HEK293 (cell line): ENCODE data around the gene BAD.

ENCODE experiments used
- GLI2 ChIP-seq: fragments of 450-650 bp; formaldehyde crosslinking; IDR thresholded peaks from 2 replicates; pipeline ENCODE4; 2017; ENCODE audit warnings: missing biosample characterization, missing genetic modification characterization, low read depth, borderline replicate concordance
- KLF10 ChIP-seq: fragments of 450-650 bp; IDR thresholded peaks from 2 replicates; pipeline ENCODE4 v1.5.1; 2018; ENCODE audit warnings: missing biosample characterization, mild to moderate bottlenecking, missing genetic modification characterization
- KLF8 ChIP-seq: fragments of 450-650 bp; formaldehyde crosslinking; IDR thresholded peaks from 2 replicates; pipeline ENCODE4 v1.5.1; 2016; ENCODE audit warnings: missing biosample characterization, missing genetic modification characterization
- KLF9 ChIP-seq: fragments of 450-650 bp; formaldehyde crosslinking; IDR thresholded peaks from 2 replicates; pipeline ENCODE4 v1.5.1; 2016; ENCODE audit warnings: missing biosample characterization, missing genetic modification characterization, low read depth
- PATZ1 ChIP-seq: fragments of 450-650 bp; formaldehyde crosslinking; IDR thresholded peaks from 2 replicates; pipeline ENCODE4 v1.5.1; 2016; ENCODE audit warnings: missing biosample characterization, missing genetic modification characterization
- SP2 ChIP-seq: fragments of 450-650 bp; formaldehyde crosslinking; IDR thresholded peaks from 2 replicates; pipeline ENCODE4 v1.5.1; 2016; ENCODE audit warnings: missing biosample characterization, missing genetic modification characterization
- TSHZ1 ChIP-seq: fragments of 450-650 bp; formaldehyde crosslinking; IDR thresholded peaks from 2 replicates; pipeline ENCODE4 v1.5.1; 2016; ENCODE audit warnings: missing biosample characterization, missing genetic modification characterization, borderline replicate concordance
- YY1 ChIP-seq: fragments of 450-650 bp; formaldehyde crosslinking; IDR thresholded peaks from 2 replicates; pipeline ENCODE4 v1.5.1; 2018; ENCODE audit warnings: missing biosample characterization, missing genetic modification characterization
- ZBTB49 ChIP-seq: fragments of 450-650 bp; formaldehyde crosslinking; IDR thresholded peaks from 2 replicates; pipeline ENCODE4 v1.5.1; 2016; ENCODE audit warnings: missing biosample characterization, missing genetic modification characterization, low read depth
- ZEB2 ChIP-seq: fragments of 450-650 bp; formaldehyde crosslinking; IDR thresholded peaks from 2 replicates; pipeline ENCODE4 v1.5.1; 2016; ENCODE audit warnings: missing biosample characterization, missing genetic modification characterization
- ZFP37 ChIP-seq: fragments of 450-650 bp; formaldehyde crosslinking; IDR thresholded peaks from 2 replicates; pipeline ENCODE4 v1.5.1; 2016; ENCODE audit warnings: missing biosample characterization, missing genetic modification characterization
- ZNF10 ChIP-seq: fragments of 450-650 bp; formaldehyde crosslinking; IDR thresholded peaks from 2 replicates; pipeline ENCODE4 v1.5.1; 2017; ENCODE audit warnings: missing biosample characterization, missing genetic modification characterization
- ZNF121 ChIP-seq: fragments of 450-650 bp; formaldehyde crosslinking; IDR thresholded peaks from 2 replicates; pipeline ENCODE4 v1.5.1; 2016; ENCODE audit warnings: missing biosample characterization, missing genetic modification characterization
- ZNF211 ChIP-seq: fragments of 450-650 bp; formaldehyde crosslinking; IDR thresholded peaks from 2 replicates; pipeline ENCODE4 v1.5.1; 2016; ENCODE audit warnings: low read depth, missing biosample characterization, missing genetic modification characterization
- ZNF223 ChIP-seq: fragments of 450-650 bp; formaldehyde crosslinking; IDR thresholded peaks from 2 replicates; pipeline ENCODE4 v1.5.1; 2016; ENCODE audit warnings: missing biosample characterization, missing genetic modification characterization
- ZNF274 ChIP-seq, 2 experiments: fragments of 200-500 bp in 1 of 2; fragments of 450-650 bp in 1 of 2; sonication (Bioruptor generic) in 1 of 2; formaldehyde crosslinking in 1 of 2; IDR thresholded peaks; 2 replicates each; pipeline versions ENCODE4 v1.5.1 to v1.6.1; 2014 to 2016; ENCODE audit warnings: borderline replicate concordance in 1 of 2, inconsistent platforms in 1 of 2, low read length in 1 of 2, missing biosample characterization in 1 of 2, missing genetic modification characterization in 1 of 2
- ZNF341 ChIP-seq: fragments of 450-650 bp; formaldehyde crosslinking; IDR thresholded peaks from 2 replicates; pipeline ENCODE4; 2016; ENCODE audit warnings: low read depth, missing biosample characterization, missing genetic modification characterization
- ZNF366 ChIP-seq: fragments of 450-650 bp; formaldehyde crosslinking; conservative IDR thresholded peaks from 2 replicates; pipeline ENCODE4 v1.5.1; 2016; ENCODE audit warnings: missing biosample characterization, missing genetic modification characterization
- ZNF514 ChIP-seq: fragments of 450-650 bp; formaldehyde crosslinking; IDR thresholded peaks from 2 replicates; pipeline ENCODE4 v1.5.1; 2016; ENCODE audit warnings: missing biosample characterization, missing genetic modification characterization
- ZNF664 ChIP-seq: fragments of 450-650 bp; formaldehyde crosslinking; IDR thresholded peaks from 2 replicates; pipeline ENCODE4 v1.5.1; 2016; ENCODE audit warnings: missing biosample characterization, missing genetic modification characterization
- ZNF707 ChIP-seq: fragments of 450-650 bp; formaldehyde crosslinking; IDR thresholded peaks from 2 replicates; pipeline ENCODE4 v1.5.1; 2016; ENCODE audit warnings: missing biosample characterization, missing genetic modification characterization
- ZNF792 ChIP-seq: fragments of 450-650 bp; formaldehyde crosslinking; IDR thresholded peaks from 2 replicates; pipeline ENCODE4 v1.5.1; 2016; ENCODE audit warnings: missing biosample characterization, missing genetic modification characterization
- ZNF830 ChIP-seq: fragments of 450-650 bp; IDR thresholded peaks from 2 replicates; pipeline ENCODE4 v1.5.0; 2018; ENCODE audit warnings: missing biosample characterization, missing genetic modification characterization, low read depth, mild to moderate bottlenecking, moderate library complexity
- TF ChIP-seq, protein P1 (sequence below): fragments of 450-650 bp; formaldehyde crosslinking; IDR thresholded peaks from 2 replicates; pipeline ENCODE4 v1.5.1; 2016; ENCODE audit warnings: missing biosample characterization, missing genetic modification characterization
- TF ChIP-seq, protein P2 (sequence below): fragments of 450-650 bp; formaldehyde crosslinking; IDR thresholded peaks from 2 replicates; pipeline ENCODE4 v1.5.1; 2016; ENCODE audit warnings: missing biosample characterization, missing genetic modification characterization

The BAD gene

DNA sequence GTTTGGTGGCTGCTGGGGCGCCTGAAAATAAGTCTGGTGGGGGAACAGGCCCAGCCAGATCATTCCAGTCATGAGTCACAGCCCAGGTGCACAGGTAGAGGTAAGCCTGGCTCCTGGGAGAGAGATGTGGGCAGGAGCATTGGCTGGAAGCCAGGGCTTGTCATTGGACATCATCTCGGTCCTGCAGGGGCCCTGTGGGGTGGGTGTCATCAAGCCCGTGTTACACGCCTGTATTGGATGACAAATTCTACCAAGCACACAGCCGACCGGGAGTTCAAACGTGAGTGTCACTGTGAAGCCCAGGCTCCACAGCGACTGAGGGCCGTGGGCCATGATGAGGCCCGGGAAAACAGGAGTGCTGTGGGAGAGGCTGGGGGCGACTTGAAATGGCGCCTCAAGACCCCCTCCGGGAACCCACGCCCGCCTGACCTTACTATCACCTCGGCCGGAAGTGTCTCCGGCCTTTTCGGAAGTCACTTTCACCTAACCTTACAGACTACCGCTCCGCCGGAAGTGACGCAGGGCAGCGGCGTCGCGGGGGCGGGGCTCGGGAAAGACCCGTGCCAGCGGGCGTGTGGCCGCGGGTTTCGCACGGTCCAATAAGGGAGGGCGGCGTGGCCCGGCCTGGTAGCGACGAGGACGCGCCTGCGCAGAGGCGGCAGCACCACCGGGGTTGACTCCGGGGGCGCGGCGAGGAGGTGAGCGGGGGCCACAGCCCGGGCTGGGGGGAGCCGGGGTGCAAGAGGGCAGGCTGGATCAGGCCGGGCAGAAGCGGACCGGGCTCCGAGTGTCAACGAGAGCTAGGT is 43.8 kb downstream of the BAD start, which contains the start of gene FKBP2 (continued):
- TF ChIP-seq PATZ1 (tag by site-specific recombination) (peak; percentile 98), ZNF366 (no peak), ZNF341 (peak; percentile 8; the same call in 1 of the 2 replicates), ZNF830 (tag by site-specific recombination) (no peak), SP2 (tag by site-specific recombination) (peak; percentile 54), TSHZ1 (no peak), ZNF223 (tag by site-specific recombination) (no peak), KLF8 (tag by site-specific recombination) (peak; percentile 48; the same call in 1 of the 2 replicates), YY1 (tag by site-specific recombination) (no peak), ZBTB49 (no peak), KLF10 (tag by site-specific recombination) (peak; percentile 82), ZNF664 (tag by site-specific recombination) (no peak), GLI2 (tag by site-specific recombination) (no peak), ZNF514 (tag by site-specific recombination) (no peak), ZNF792 (tag by site-specific recombination) (no peak), ZEB2 (tag by site-specific recombination) (peak; percentile 83), KLF9 (tag by site-specific recombination) (peak; percentile 34; the same call in 1 of the 2 replicates), ZNF707 (tag by site-specific recombination) (no peak), ZNF121 (no peak), ZNF10 (tag by site-specific recombination) (no peak), ZFP37 (tag by site-specific recombination) (no peak), ZNF274 (IDR thresholded peaks at IDR 0.05; ENCODE audit: low read length) (no peak), ZNF274 (tag by site-specific recombination; IDR thresholded peaks at IDR 0.05; ENCODE audit: borderline replicate concordance) (no peak), ZNF211 (tag by site-specific recombination) (no peak)
- TF ChIP-seq, protein P1, sequence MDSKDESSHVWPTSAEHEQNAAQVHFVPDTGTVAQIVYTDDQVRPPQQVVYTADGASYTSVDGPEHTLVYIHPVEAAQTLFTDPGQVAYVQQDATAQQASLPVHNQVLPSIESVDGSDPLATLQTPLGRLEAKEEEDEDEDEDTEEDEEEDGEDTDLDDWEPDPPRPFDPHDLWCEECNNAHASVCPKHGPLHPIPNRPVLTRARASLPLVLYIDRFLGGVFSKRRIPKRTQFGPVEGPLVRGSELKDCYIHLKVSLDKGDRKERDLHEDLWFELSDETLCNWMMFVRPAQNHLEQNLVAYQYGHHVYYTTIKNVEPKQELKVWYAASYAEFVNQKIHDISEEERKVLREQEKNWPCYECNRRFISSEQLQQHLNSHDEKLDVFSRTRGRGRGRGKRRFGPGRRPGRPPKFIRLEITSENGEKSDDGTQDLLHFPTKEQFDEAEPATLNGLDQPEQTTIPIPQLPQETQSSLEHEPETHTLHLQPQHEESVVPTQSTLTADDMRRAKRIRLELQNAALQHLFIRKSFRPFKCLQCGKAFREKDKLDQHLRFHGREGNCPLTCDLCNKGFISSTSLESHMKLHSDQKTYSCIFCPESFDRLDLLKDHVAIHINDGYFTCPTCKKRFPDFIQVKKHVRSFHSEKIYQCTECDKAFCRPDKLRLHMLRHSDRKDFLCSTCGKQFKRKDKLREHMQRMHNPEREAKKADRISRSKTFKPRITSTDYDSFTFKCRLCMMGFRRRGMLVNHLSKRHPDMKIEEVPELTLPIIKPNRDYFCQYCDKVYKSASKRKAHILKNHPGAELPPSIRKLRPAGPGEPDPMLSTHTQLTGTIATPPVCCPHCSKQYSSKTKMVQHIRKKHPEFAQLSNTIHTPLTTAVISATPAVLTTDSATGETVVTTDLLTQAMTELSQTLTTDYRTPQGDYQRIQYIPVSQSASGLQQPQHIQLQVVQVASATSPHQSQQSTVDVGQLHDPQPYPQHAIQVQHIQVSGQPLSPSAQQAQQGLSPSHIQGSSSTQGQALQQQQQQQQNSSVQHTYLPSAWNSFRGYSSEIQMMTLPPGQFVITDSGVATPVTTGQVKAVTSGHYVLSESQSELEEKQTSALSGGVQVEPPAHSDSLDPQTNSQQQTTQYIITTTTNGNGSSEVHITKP (tag by site-specific recombination), result peak; percentile 51; the same call in 1 of the 2 replicates
- TF ChIP-seq, protein P2, sequence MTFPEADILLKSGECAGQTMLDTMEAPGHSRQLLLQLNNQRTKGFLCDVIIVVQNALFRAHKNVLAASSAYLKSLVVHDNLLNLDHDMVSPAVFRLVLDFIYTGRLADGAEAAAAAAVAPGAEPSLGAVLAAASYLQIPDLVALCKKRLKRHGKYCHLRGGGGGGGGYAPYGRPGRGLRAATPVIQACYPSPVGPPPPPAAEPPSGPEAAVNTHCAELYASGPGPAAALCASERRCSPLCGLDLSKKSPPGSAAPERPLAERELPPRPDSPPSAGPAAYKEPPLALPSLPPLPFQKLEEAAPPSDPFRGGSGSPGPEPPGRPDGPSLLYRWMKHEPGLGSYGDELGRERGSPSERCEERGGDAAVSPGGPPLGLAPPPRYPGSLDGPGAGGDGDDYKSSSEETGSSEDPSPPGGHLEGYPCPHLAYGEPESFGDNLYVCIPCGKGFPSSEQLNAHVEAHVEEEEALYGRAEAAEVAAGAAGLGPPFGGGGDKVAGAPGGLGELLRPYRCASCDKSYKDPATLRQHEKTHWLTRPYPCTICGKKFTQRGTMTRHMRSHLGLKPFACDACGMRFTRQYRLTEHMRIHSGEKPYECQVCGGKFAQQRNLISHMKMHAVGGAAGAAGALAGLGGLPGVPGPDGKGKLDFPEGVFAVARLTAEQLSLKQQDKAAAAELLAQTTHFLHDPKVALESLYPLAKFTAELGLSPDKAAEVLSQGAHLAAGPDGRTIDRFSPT, result peak; percentile 95
